Muscle layer of duodenum (tissue), 2 donors: Measurements from ENCODE around the gene RIPOR2.
A peak's percentile ranks its signal among the peaks of the same experiment; 100 is the strongest.

Experiments used
- H3K27ac ChIP-seq: one replicate; pipeline ENCODE4 v1.7.0; 2013; ENCODE audit warnings: mild to moderate bottlenecking, low read length
- H3K27me3 ChIP-seq: one replicate; pipeline ENCODE4 v1.7.0; 2013; ENCODE audit warnings: low read depth, mild to moderate bottlenecking, control low read depth, low read length
- H3K36me3 ChIP-seq, 2 donors: one replicate each; pipeline ENCODE4 v1.7.0; 2013; ENCODE audit warnings: low read length in 2 of 2, control low read depth in 1 of 2, mild to moderate bottlenecking in 1 of 2; ENCODE audit not compliant: insufficient read depth in 2 of 2, control insufficient read depth in 1 of 2
- H3K4me1 ChIP-seq, 2 donors: one replicate each; pipeline ENCODE4 v1.7.0; 2013; ENCODE audit warnings: low read length in 2 of 2, mild to moderate bottlenecking in 2 of 2, control low read depth in 1 of 2, moderate library complexity in 1 of 2; ENCODE audit not compliant: insufficient read depth in 2 of 2, control insufficient read depth in 1 of 2
- H3K4me3 ChIP-seq, 2 donors: one replicate each; pipeline ENCODE4 v1.7.0; 2013; ENCODE audit warnings: low read length in 2 of 2, low read depth in 1 of 2, mild to moderate bottlenecking in 1 of 2
- H3K9me3 ChIP-seq, 2 donors: one replicate each; pipeline ENCODE4 v1.7.0; 2013; ENCODE audit warnings: low read length in 2 of 2, control low read depth in 1 of 2, mild to moderate bottlenecking in 1 of 2; ENCODE audit not compliant: control insufficient read depth in 1 of 2
- donor health status: healthy.

RIPOR2 gene, protein sequence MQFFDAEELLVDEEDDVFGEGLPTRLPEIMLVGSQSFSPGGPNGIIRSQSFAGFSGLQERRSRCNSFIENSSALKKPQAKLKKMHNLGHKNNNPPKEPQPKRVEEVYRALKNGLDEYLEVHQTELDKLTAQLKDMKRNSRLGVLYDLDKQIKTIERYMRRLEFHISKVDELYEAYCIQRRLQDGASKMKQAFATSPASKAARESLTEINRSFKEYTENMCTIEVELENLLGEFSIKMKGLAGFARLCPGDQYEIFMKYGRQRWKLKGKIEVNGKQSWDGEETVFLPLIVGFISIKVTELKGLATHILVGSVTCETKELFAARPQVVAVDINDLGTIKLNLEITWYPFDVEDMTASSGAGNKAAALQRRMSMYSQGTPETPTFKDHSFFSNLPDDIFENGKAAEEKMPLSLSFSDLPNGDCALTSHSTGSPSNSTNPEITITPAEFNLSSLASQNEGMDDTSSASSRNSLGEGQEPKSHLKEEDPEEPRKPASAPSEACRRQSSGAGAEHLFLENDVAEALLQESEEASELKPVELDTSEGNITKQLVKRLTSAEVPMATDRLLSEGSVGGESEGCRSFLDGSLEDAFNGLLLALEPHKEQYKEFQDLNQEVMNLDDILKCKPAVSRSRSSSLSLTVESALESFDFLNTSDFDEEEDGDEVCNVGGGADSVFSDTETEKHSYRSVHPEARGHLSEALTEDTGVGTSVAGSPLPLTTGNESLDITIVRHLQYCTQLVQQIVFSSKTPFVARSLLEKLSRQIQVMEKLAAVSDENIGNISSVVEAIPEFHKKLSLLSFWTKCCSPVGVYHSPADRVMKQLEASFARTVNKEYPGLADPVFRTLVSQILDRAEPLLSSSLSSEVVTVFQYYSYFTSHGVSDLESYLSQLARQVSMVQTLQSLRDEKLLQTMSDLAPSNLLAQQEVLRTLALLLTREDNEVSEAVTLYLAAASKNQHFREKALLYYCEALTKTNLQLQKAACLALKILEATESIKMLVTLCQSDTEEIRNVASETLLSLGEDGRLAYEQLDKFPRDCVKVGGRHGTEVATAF

DNA sequence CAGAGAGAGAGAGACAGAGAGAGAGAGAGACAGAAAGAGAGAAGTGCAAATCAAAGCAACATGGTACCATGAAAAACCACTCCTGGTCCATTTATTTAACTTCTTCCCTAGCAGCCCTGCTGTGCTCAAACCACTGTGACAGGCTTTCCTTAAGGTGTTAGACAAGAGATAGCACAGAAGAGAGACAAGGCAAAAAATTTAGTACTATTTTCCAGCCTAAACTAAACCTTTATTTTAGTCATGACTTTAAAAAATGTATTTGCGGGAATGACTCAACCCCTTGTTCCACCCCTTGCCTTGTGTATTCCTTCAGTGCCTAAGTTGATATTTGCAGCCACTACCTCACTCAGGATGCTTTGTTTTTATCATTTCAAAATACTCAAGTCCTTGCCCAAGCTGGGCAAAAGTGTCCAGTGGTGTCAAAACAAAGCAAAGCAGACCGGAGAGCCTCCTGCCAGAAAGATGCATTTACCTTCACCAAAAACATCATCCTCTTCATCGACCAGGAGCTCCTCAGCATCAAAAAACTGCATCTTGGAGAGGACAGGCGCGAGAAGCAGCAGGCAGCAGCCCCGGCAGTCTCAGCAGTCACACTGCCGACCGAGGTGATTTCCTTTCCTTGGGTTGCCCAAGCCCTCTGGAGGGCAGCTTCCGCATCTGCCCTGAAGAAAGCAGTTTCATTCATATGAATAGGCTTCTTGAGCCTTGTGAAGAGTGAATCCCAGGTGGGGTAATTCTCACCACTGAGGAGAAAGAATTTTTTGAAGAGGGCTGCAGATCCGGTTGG is at the start of gene RIPOR2:
TSS of gene RIPOR2 (minus strand) at position 595 of the 787 bp plus-strand sequence. CDS start at position 533, 62 bp downstream.
- Histone ChIP-seq H3K27ac (no peak within 1 kb of the TSS), H3K36me3 (no peaks in the 10 kb centered on the region), H3K4me3 (peak within 1 kb of the TSS; percentile 23 to 26), H3K9me3 (no peaks in the 10 kb centered on the region), H3K27me3 (no peaks in the 10 kb centered on the region), H3K4me1 (peaks cover 0 to 17% of the 10 kb centered on the region in 2 donors)

DNA sequence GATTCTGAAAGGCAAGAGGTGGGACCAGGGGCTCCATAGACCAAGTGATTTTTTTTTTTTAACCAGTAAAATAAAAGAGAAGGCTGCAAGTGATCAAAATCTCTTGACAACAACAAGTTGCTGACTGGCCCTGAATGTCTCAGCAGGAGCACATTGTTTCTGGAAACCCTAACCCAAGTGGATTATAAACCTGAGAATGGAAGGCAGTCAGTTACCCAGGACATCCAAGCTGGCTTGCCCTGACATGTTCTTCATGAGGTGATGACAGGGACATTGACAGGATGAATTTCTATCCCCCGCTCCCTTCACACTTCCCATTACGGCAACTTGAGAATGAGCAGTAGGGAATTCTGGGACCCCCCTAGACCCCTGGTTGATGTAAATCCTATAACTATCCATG is 49.6 kb upstream of the RIPOR2 start:
- Histone ChIP-seq H3K27me3 (no peaks in the 10 kb centered on the region), H3K27ac (no peak overlapping the region), H3K4me3 (no peak overlapping the region), H3K4me1 (no peaks in the 10 kb centered on the region), H3K36me3 (no peaks in the 10 kb centered on the region), H3K9me3 (peaks cover 0 to 7% of the 10 kb centered on the region in 2 donors)

- peaks cover 0 to 4% of the 10 kb centered on the region in 2 donors for H3K9me3 ChIP-seq
- no peaks in the 10 kb centered on the region for H3K36me3 ChIP-seq
- H3K4me1 ChIP-seq = no peaks in the 10 kb centered on the region
- H3K4me3 ChIP-seq = no peak overlapping the region
- H3K27ac ChIP-seq = no peak overlapping the region
- H3K27me3 ChIP-seq = no peaks in the 10 kb centered on the region
These were observed 46.5 kb upstream of the RIPOR2 start for GRCh38 chr6:24982231-24982630.

DNA sequence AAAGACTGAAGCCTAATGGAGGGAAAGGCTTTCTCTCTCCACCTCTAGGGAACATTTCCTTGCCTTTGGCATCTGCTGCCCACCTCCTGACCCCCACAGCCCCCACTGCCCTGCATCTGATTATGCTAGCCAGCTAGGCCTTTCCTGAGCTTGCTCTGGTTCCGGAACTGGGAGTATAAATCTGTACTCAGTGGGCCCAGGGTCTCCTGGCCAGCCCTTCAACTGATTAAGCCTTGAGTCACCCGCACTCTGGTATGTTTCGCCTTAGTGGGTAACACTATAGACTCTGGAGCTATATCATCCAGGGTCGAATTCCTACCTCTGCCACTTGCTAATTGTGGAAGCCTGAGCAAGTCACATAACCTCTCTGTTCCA is 45.6 kb upstream of the RIPOR2 start:
- Histone ChIP-seq H3K4me3 (no peak overlapping the region), H3K36me3 (no peaks in the 10 kb centered on the region), H3K4me1 (no peaks in the 10 kb centered on the region), H3K27me3 (no peaks in the 10 kb centered on the region), H3K27ac (no peak overlapping the region), H3K9me3 (no peaks in the 10 kb centered on the region)

DNA sequence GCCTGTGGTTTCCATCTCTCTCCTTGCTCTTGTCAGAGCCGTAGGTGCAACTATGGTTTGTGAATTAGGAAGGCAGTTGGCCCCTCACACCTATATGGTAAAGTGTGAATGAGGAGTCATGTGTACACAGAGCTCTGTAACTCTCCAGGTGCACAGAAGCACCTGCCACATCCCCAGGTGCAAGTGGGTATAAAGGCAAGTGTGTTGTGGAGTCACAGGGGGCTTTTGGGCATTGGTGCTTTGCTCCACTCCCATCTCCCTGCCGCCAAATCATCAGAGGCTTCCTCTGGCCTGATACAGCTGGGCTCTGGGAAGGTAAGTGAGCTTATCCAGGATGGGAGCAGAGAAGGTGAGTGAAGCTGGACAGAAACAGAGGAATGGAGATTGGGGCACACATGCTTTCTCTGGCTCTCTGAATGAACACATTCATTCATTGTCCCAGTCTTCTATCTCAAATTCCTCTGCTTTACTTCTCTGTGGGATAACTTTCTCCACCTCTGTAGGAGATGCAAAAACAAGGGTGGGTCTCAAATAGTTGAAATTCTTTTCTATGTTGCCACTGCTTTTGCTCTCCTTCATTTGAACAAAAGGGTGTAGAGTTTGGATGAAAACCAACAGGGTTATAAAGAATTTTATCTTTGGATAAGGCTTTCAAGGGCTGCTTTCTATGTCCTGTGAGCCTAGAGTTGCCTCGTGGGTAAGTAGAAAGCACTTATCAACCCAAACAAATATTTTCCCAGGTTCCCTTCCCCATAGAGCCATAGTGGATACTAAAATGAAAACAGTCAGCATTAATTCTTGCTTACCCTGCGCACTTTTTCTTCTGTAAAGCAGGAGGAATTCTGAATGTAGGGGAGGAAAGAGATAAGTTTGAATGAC is 45.0 kb upstream of the RIPOR2 start:
- Histone ChIP-seq H3K36me3 (no peaks in the 10 kb centered on the region), H3K27ac (no peak overlapping the region), H3K9me3 (no peaks in the 10 kb centered on the region), H3K27me3 (no peaks in the 10 kb centered on the region), H3K4me1 (no peaks in the 10 kb centered on the region), H3K4me3 (no peak overlapping the region)

- no peak overlapping the region for H3K27ac ChIP-seq
- H3K36me3 ChIP-seq = no peaks in the 10 kb centered on the region
- H3K4me1 ChIP-seq = no peaks in the 10 kb centered on the region
- H3K27me3 ChIP-seq = no peaks in the 10 kb centered on the region
- H3K4me3 ChIP-seq = no peak overlapping the region
- no peaks in the 10 kb centered on the region for H3K9me3 ChIP-seq
These were observed 43.4 kb upstream of the RIPOR2 start for GRCh38 chr6:24979176-24979575.

DNA sequence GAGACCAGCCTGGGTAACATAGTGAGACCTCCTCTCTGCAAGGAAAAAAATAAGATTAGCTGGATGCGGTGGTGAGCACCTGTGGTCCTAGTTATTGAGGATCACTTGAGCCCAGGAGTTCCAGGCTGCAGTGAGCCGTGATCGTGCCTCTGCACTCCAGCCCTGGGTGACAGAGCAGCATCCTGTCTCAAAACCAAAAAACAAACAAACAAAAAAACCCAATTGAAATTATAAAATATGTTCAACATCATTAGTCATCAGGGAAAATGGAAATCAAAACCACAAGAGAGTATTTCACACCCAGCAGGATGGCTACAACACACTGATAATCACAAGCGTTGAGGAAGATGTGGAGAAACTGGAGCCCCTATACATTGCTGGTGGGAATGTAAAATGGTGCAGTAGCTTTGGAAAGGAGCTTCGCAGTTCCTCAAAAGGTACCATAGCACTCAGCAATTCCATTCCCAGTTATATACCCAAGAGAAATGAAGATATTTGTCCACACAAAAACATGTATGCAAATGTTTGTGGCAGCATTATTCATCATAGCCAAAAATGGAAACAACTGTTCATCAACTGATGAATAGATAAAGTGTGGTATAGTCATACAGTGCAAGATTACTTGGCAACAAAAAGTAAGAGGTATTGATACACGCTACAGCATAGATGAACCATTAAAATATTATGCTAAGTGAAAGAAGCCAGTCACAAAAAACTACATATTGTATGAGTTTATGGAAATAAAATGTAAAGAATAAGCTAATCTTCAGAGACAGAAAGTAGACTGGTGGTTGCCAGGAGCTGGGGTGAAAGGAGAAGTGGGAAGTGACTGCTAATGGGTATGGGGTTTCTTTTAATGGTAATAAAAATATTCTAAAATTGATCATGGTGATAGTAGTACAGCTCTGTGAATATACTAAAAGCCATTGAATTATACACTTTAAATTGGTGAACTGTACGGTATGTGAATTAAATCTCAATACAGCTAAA is 38.7 kb upstream of the RIPOR2 start:
- no peak overlapping the region for H3K27ac ChIP-seq
- H3K9me3 ChIP-seq = no peaks in the 10 kb centered on the region
- H3K36me3 ChIP-seq = no peaks in the 10 kb centered on the region
- no peaks in the 10 kb centered on the region for H3K4me1 ChIP-seq
- no peaks in the 10 kb centered on the region for H3K27me3 ChIP-seq
- H3K4me3 ChIP-seq = no peak overlapping the region

DNA sequence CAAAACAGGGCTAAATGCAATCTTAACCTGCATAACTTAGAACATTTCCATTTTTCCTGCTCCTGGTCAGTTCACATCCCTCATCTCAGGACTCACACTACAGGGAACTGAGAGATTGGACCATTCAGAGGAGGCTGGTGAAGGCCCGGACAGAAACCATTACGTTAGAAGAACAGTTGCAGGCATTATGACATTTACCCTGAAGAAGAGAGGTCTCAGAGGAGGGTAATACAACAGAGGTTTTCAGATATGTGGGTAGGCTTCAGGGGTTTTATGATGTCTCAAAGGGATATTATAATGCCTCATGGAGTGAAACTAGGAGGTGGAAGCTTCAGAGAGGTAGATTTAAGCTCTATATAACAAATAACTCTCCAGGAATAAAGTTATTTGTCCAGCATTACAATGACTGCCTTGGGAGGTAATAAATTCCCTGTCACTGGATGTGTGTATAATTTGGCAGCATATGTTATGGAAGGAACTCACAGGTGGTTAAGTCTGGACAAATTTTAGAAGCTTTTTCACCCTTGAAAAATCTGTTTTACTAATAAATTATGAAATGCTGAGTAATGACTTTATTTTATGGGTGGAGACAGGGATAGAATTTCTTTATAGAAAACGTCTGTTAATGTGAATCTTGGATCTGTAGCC is 36.7 kb upstream of the RIPOR2 start:
- H3K27me3 ChIP-seq = no peaks in the 10 kb centered on the region
- no peak overlapping the region for H3K4me3 ChIP-seq
- no peaks in the 10 kb centered on the region for H3K4me1 ChIP-seq
- H3K27ac ChIP-seq = no peak overlapping the region
- no peaks in the 10 kb centered on the region for H3K36me3 ChIP-seq
- no peaks in the 10 kb centered on the region for H3K9me3 ChIP-seq

DNA sequence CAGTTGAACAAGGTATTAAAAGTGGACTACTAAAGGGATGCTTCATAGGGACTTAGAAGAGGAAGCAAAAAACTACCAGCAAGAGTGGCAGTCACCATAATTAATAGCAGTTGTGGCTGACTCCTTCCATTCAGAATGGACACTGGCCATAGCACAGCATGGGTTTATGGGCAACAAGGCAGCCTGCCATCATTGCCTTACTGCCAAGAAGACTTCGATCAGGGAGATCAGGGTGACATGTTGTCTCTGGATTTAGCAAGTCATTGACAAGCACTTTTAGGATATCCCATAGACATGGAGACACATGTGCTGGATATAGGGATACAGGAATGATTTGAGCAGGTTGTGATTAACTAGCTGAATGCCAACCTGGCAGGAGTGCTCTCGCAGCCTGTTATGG is 35.3 kb upstream of the RIPOR2 start:
- Histone ChIP-seq H3K36me3 (no peaks in the 10 kb centered on the region), H3K27ac (no peak overlapping the region), H3K4me3 (no peak overlapping the region), H3K4me1 (no peaks in the 10 kb centered on the region), H3K9me3 (no peaks in the 10 kb centered on the region), H3K27me3 (no peaks in the 10 kb centered on the region)
